Lower leg skin (tissue), 3 donors: ENCODE measurements around the gene ILK.

Source experiments
- CTCF ChIP-seq, 3 donors: fragments of 450-650 bp; IDR thresholded peaks; one replicate each; pipeline ENCODE4 v1.5.1; 2016; ENCODE audit warnings: antibody characterized with exemption in 3 of 3, mild to moderate bottlenecking in 3 of 3, moderate library complexity in 2 of 3
- POLR2A ChIP-seq, 2 donors: fragments of 450-650 bp; IDR thresholded peaks; one replicate each; pipeline ENCODE4 v1.6.1; 2016 to 2017; ENCODE audit warnings: antibody characterized with exemption in 2 of 2, mild to moderate bottlenecking in 1 of 2, moderate library complexity in 1 of 2

DNA sequence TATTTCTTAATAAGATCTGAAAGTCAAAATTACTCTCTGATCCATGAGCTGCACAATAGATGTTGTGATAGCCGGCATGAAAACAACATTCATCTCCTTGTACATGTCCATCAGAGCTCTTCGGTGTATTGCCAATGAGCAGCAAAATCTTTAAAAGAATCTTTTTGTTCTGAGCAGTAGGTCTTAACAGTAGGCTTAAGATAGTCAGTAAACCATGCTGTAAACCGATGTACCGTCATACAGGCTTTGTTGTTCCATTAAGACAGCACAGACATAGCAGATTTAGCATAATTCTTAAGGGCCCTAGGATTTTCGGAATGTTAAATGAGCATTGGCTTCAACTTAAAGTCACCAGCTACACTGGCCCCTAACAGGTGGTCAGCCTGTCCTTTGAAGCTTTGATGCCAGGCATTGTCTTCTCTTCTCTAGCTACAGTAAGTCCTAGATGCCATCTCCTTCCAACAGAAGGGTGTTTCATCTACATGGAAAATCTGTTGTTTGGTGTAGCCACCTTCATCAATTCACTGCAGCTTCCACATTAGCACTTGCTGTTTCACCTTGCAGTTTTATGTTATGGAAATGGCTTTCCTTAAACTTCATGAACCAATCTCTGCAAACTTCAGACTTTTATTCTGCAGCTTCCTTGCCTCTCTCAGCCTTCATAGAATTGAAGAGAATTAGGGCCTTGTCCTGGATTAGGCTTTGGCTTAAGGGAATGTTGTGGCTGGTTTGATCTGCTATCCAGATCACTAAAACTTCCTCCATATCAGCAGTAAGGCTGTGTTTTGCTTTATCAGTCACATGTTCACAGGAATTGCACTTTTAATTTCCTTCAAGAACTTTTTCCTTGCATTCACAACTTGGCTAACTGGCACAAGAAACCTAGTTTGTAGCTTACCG, 28.5 kb upstream of the ILK start:
- TF ChIP-seq CTCF (IDR thresholded peaks at IDR 0.05) (no peak), POLR2A (IDR thresholded peaks at IDR 0.05) (no peak)
